Sigmoid colon (tissue), 7 donors: ENCODE measurements around the gene MYPOP. TPM values are rescaled to one million over a fixed set of nuclear protein-coding genes. Genes with fewer than 3 reads are reported as not detected.

ENCODE experiments used
- DNase-seq: peaks from one replicate; pipeline ENCODE4 v3.0.0-alpha.2; 2019
- H3K27ac ChIP-seq, 4 donors: fragments of 200-600 bp; sonication (generic); one replicate each; pipeline ENCODE4 v1.5.1; 2016 to 2019; ENCODE audit warnings: mild to moderate bottlenecking in 1 of 4
- H3K27me3 ChIP-seq, 3 donors: fragments of 200-600 bp; sonication (generic); one replicate each; pipeline ENCODE4 v1.5.1; 2019; ENCODE audit warnings: mild to moderate bottlenecking in 1 of 3
- H3K36me3 ChIP-seq, 4 donors: fragments of 200-600 bp; sonication (generic); one replicate each; pipeline ENCODE4 v1.5.1; 2016 to 2019
- H3K4me1 ChIP-seq, 4 donors: fragments of 200-600 bp; sonication (generic); one replicate each; pipeline ENCODE4 v1.5.1; 2017 to 2019
- H3K4me3 ChIP-seq, 4 donors: fragments of 200-600 bp; sonication (generic); one replicate each; pipeline ENCODE4 v1.5.1; 2017 to 2019; ENCODE audit warnings: mild to moderate bottlenecking in 2 of 4, moderate library complexity in 1 of 4
- H3K9me3 ChIP-seq, 4 donors: fragments of 200-600 bp in 3 of 4; sonication (generic) in 3 of 4; one replicate each; pipeline versions ENCODE4 v1.5.1 to v1.6.1; 2013 to 2019
- EP300 ChIP-seq, 4 donors: sonication (generic); formaldehyde crosslinking; IDR thresholded peaks; one replicate each; pipeline ENCODE4 v1.6.1; 2017; ENCODE audit warnings: antibody characterized with exemption in 4 of 4
- POLR2A ChIP-seq, 2 donors: fragments of 450-650 bp; IDR thresholded peaks; one replicate each; pipeline ENCODE4 v1.6.1; 2016; ENCODE audit warnings: antibody characterized with exemption in 2 of 2, mild to moderate bottlenecking in 2 of 2, moderate library complexity in 2 of 2
- POLR2AphosphoS5 ChIP-seq, 4 donors: sonication (generic); formaldehyde crosslinking; IDR thresholded peaks; one replicate each; pipeline ENCODE4 v1.6.1; 2017; ENCODE audit warnings: antibody characterized with exemption in 4 of 4
- WGBS, 2 donors: extraction: QIAGEN DNeasy Blood & Tissue Kit; methylation state at CpG; one replicate each; pipeline ENCODE4 v1.1.7; 2013; 5-methylcytosine and 5-hydroxymethylcytosine counted together
- intact Hi-C: fragments of 100-400 bp; cut with DNase I; formaldehyde crosslinking; loops from one replicate; pipeline ENCODE4 v1.15.1; 2023
- polyA plus RNA-seq, 3 donors: library from polyadenylated mRNA; stranded (reverse); fragments of 200-250 nt; gene quantifications; one replicate each; pipeline ENCODE4 v1.2.3, GENCODE V29; 2013
- total RNA-seq, 4 donors: library from RNA; depleted of rRNA; stranded (reverse); fragments of >200 nt; gene quantifications; one replicate each; pipeline ENCODE4 v1.1.0, GENCODE V29; 2016
- TF ChIP-seq, protein P1 (sequence below), 4 experiments: fragments of 450-650 bp in 3 of 4; fragments of 200-600 bp in 1 of 4; IDR thresholded peaks; one replicate each; pipeline ENCODE4 v1.5.1; 2016 to 2019; ENCODE audit warnings: antibody characterized with exemption in 4 of 4, mild to moderate bottlenecking in 3 of 4, moderate library complexity in 2 of 4
- donor health status: healthy with polysubstance abuse.
- donor health status: Bipolar disorder and iron deficiency.
- donor health status: healthy.

Gene MYPOP
- total and polyA plus RNA-seq, 7 donors, result 1.8 to 8.3 (median 6.1) TPM

DNA sequence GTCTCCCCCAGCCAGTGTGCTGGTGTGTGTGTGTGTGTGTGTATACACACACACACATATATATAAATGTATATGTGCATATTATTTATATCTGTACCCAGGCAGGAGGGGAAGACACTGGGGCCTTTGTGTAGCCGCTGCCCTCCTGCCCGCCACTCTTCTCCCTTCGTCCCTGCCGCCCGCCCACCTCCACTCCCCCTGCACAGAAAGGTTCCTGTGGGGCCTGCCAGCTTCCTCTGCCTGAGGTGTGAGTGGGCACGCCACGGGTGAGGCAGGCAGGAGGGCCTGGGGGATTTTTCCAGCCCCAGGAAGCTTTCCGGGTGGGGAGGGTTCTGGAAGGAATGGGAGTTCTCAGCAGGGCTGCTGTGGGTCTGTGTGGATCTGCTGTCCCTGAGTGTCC lies 23.4 kb downstream of the MYPOP start:
- peaks cover 3 to 19% (median 5%) of the 10 kb centered on the region in 3 donors for H3K27me3 ChIP-seq
- H3K9me3 ChIP-seq, result no peaks in the 10 kb centered on the region
- H3K4me3 ChIP-seq, result no peak overlapping the region
- peaks cover 0 to 34% (median 25%) of the 10 kb centered on the region in 4 donors for H3K4me1 ChIP-seq
- H3K27ac ChIP-seq, result no peak overlapping the region
- DNase-seq, result no peak
- TF ChIP-seq EP300 (IDR thresholded peaks at IDR 0.05) (no peak), POLR2AphosphoS5 (IDR thresholded peaks at IDR 0.05) (no peak)
- TF ChIP-seq, protein P1, sequence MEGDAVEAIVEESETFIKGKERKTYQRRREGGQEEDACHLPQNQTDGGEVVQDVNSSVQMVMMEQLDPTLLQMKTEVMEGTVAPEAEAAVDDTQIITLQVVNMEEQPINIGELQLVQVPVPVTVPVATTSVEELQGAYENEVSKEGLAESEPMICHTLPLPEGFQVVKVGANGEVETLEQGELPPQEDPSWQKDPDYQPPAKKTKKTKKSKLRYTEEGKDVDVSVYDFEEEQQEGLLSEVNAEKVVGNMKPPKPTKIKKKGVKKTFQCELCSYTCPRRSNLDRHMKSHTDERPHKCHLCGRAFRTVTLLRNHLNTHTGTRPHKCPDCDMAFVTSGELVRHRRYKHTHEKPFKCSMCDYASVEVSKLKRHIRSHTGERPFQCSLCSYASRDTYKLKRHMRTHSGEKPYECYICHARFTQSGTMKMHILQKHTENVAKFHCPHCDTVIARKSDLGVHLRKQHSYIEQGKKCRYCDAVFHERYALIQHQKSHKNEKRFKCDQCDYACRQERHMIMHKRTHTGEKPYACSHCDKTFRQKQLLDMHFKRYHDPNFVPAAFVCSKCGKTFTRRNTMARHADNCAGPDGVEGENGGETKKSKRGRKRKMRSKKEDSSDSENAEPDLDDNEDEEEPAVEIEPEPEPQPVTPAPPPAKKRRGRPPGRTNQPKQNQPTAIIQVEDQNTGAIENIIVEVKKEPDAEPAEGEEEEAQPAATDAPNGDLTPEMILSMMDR (IDR thresholded peaks at IDR 0.05), result no peak
- H3K36me3 ChIP-seq, result peaks cover 0 to 3% (median under 1%) of the 10 kb centered on the region in 4 donors
- WGBS, 2 donors, result 55 to 59% methylated on average over 8 of the region's 8 CpGs
- intact Hi-C loops, result no loop called here

- Histone ChIP-seq H3K4me1 (peaks cover 0 to 25% (median 16%) of the 10 kb centered on the region in 4 donors), H3K9me3 (no peaks in the 10 kb centered on the region), H3K4me3 (no peak overlapping the region), H3K36me3 (no peaks in the 10 kb centered on the region), H3K27me3 (peaks cover 3 to 19% (median 5%) of the 10 kb centered on the region in 3 donors), H3K27ac (no peak overlapping the region)
- 21 to 63% methylated on average over 11 of the region's 11 CpGs for WGBS, 2 donors
- intact Hi-C loops, result no loop called here
- no peak for TF ChIP-seq POLR2AphosphoS5 (IDR thresholded peaks at IDR 0.05)
- TF ChIP-seq, protein P1 (IDR thresholded peaks at IDR 0.05), result no peak
- no peak for TF ChIP-seq EP300 (IDR thresholded peaks at IDR 0.05)
- no peak for TF ChIP-seq POLR2A (IDR thresholded peaks at IDR 0.05)
- DNase-seq, result no peak
Observed at GRCh38 chr19:45878043-45878794, 24.2 kb downstream of the MYPOP start.

DNA sequence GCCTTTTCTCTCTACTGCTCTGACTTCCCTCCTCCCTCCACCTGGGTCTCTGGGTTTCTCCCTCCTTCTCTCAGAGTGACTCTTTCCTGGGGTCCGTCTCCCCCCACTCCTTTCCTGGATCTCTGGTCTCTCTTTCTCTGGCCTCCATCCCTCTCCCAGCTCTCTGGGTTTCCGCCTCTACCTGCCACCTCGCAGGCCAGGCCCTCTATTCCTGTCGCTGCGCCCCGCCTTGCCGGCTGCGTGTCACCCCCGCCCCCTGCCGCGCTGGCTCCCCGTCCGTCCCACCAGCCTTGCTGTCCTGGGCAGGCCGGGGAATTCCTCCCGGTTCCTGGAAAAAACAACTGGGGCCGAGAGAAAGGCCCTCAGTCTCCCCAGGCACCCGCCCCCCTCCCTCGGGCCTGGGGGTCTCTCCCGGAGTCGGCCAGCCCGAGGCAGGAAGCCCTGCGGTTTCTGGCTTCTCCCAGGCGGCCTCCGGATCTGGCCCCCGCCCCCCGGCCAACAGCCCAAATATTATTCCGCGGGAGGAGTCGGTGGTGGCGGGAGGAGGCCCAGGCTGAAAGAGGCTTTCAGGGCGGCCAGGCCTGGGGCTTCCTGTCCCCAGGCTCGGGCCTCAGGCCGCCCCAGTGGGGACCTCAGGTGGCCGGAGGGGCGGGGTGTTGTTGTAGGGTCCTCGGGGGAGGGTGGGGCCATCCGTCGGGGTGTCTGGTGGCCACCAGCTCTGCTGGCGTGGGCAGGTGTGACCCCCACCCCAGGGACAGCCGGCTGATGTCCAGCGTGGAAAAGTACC lies 25.8 kb downstream of the MYPOP start:
- Histone ChIP-seq H3K4me3 (peak overlapping the region in 3 of 4 donors; percentile 16 to 33 (median 27)), H3K36me3 (no peaks in the 10 kb centered on the region), H3K4me1 (peaks cover 0 to 11% (median 5%) of the 10 kb centered on the region in 4 donors), H3K27me3 (peaks cover 3 to 19% (median 5%) of the 10 kb centered on the region in 3 donors), H3K9me3 (no peaks in the 10 kb centered on the region), H3K27ac (peak overlapping the region in 3 of 4 donors; percentile 27 to 57 (median 56))
- intact Hi-C loops, result no loop called here
- TF ChIP-seq POLR2AphosphoS5 (IDR thresholded peaks at IDR 0.05) (no peak), POLR2A (IDR thresholded peaks at IDR 0.05) (no peak)
- DNase-seq, result peak; percentile 75
- WGBS, 2 donors, result 7 to 8% methylated on average over 41 of the region's 41 CpGs

DNA sequence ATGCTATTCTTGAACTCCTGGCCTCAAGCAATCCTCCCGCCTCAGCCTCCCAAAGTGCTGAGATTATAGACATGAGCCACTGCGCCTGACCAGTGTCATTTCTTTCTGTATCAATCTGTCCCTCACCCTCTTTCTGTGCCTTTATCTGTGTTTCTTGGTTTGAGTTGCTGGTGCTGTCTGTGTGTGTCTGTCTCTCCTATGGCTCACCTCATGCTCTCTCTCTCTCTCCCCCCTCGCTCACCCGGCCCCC lies 26.3 kb downstream of the MYPOP start:
- 46 to 52% methylated on average over 4 of the region's 4 CpGs for WGBS, 2 donors
- Histone ChIP-seq H3K4me3 (peak overlapping the region in 2 of 4 donors; percentile 27 to 33), H3K36me3 (no peaks in the 10 kb centered on the region), H3K4me1 (peaks cover 0 to 11% (median 5%) of the 10 kb centered on the region in 4 donors), H3K27ac (peak overlapping the region in 3 of 4 donors; percentile 27 to 57 (median 56)), H3K27me3 (peaks cover 3 to 19% (median 5%) of the 10 kb centered on the region in 3 donors), H3K9me3 (no peaks in the 10 kb centered on the region)
- intact Hi-C loops, result no loop called here
- no peak for DNase-seq
- no peak for TF ChIP-seq POLR2A (IDR thresholded peaks at IDR 0.05)
- TF ChIP-seq, protein P1 (IDR thresholded peaks at IDR 0.05), result no peak
- TF ChIP-seq EP300 (IDR thresholded peaks at IDR 0.05), result no peak
- no peak for TF ChIP-seq POLR2AphosphoS5 (IDR thresholded peaks at IDR 0.05)

- Histone ChIP-seq H3K27me3 (peaks cover 3 to 15% (median 5%) of the 10 kb centered on the region in 3 donors), H3K36me3 (no peaks in the 10 kb centered on the region), H3K9me3 (no peaks in the 10 kb centered on the region), H3K4me3 (no peak overlapping the region), H3K4me1 (peaks cover 0 to 11% (median 5%) of the 10 kb centered on the region in 4 donors), H3K27ac (no peak overlapping the region)
- TF ChIP-seq, protein P1 (IDR thresholded peaks at IDR 0.05), result no peak
- TF ChIP-seq POLR2AphosphoS5 (IDR thresholded peaks at IDR 0.05), result no peak
- TF ChIP-seq EP300 (IDR thresholded peaks at IDR 0.05), result no peak
- no peak for TF ChIP-seq POLR2A (IDR thresholded peaks at IDR 0.05)
- no peak for DNase-seq
- 83 to 91% methylated on average over 7 of the region's 7 CpGs for WGBS, 2 donors
- intact Hi-C loops, result no loop called here
Observed at GRCh38 chr19:45874620-45874966, 27.8 kb downstream of the MYPOP start.
